CD4-positive, alpha-beta T cell treated with Interleukin-17A for 1 hour (primary cell): ENCODE results near the gene FAM3D.
"Not testable (repeated sequence)": the region's sequence is repeated elsewhere in the genome, so short reads cannot be mapped to it uniquely, and the experiment has no call there.

Experiments used
- DNase-seq: peaks from one replicate; pipeline ENCODE4 v3.0.0-alpha.2; 2020

FAM3D gene, protein sequence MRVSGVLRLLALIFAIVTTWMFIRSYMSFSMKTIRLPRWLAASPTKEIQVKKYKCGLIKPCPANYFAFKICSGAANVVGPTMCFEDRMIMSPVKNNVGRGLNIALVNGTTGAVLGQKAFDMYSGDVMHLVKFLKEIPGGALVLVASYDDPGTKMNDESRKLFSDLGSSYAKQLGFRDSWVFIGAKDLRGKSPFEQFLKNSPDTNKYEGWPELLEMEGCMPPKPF

GRCh38 chr3:58666683-58667082 lies at the start of gene FAM3D:
Gene FAM3D, minus strand, starts transcription at chr3:58666774. Its CDS starts 11,211 bp downstream, at chr3:58655563.
- no peak for DNase-seq

- no peak for DNase-seq
These were observed 47.3 kb upstream of the FAM3D start for GRCh38 chr3:58713715-58714401.

DNA sequence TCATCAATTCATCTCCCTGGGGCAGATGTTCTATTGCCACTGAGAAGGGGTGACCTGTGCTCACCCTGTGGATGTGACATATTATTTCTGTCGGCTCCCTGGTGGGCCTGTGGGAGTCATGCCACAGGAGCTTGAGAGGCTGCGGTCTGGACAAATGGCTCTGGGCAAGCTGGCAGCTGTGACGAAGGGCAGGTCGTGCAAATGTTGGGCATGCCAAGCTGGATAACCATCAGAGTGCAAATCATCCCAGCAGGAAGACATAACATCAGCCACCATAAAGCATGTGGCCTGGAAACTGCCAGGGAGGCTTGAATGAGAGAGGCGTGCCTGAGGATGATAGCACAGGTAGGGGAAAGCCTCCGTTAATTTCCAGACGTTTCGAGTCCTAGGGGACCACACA lies 45.3 kb upstream of the FAM3D start:
- DNase-seq = no peak

DNA sequence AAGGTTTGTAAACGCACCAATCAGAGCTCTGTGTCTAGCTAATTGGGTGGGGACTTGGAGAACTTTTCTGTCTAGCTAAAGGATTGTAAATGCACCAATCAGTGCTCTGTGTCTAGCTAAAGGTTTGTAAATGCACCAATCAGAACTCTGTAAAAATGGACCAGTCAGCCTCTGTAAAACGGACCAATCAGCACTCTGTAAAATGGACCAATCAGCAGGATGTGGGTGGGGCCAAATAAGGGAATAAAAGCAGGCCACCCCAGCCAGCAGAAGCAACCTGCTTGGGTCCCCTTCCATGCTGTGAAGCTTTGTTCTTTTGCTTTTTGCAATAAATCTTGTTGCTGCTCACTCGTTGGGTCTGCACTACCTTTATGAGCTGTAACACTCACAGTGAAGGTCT lies 42.4 kb upstream of the FAM3D start:
- not testable (repeated sequence) for DNase-seq

- DNase-seq = no peak
These were observed 41.7 kb upstream of the FAM3D start for GRCh38 chr3:58708116-58708791.

DNA sequence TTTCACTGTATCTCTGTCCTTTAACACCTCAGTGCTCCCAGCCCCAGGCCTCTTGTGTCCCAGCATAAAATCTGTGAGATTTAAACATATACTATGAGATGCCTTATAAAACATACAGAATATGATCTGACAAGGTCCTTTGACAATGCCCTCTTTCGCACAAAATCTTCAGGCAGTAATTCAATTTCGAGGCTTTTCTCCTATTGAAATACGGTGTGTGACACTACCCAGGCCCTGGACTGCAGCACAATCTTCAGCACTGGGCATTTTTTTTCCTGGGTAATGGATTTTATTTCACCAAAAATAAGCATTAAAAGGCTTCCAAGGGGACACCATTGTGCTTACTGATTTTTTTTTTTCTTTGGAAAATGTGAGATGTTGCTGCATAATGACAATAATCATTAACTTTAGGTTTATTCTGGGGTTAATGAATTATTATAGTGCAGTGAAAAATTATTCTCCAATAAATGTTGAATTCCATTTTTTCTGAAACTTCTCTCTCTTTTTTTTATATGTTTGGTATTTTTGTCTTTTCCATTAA lies 40.9 kb upstream of the FAM3D start:
- no peak for DNase-seq

- no peak for DNase-seq
These were observed 40.0 kb upstream of the FAM3D start for GRCh38 chr3:58706395-58707167.

GRCh38 chr3:58704745-58705144 lies 38.2 kb upstream of the FAM3D start:
- no peak for DNase-seq

DNA sequence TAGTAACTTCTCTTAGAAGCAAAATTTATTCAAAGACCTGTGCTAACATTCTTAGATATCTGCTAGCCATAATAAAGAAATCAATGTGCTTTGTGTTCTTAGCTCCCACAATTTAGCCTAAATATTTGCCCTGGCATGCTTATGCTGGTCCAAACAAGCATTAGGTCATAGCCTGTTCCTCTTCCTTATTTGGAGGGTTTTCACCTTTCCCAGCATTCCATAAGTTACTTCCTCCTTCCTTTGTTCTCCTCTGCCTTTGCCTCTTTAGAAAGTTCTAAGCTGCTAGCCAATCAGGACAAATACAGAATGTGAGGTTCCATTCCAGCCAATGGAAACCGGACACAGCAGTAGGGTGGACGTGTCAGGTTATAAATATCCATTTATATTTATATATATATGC lies 37.7 kb upstream of the FAM3D start:
- not testable (repeated sequence) for DNase-seq

GRCh38 chr3:58698246-58698645 lies 31.7 kb upstream of the FAM3D start:
- no peak for DNase-seq

GRCh38 chr3:58697561-58697960 lies 31.0 kb upstream of the FAM3D start:
- DNase-seq = no peak

GRCh38 chr3:58696813-58697212 lies 30.2 kb upstream of the FAM3D start:
- DNase-seq = not testable (repeated sequence)

DNA sequence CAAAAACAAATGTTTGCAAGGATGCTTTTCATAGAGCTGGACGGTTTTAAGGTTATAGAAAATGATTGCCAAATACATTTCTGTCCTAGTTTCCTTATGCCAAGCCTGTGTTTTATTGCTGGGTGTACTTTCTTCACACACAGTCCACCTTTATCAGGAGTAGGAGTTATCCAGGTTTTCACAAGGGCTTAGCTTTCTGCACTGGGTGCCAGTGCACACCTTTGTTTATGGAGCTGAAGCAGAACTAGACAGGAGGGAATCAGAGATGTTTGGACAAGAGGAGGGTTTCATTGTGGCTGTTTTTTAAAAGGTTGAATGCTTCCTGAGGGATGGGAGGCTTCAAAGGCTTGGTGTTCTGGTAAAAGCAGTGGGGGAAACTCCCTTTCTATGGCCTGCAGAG lies 29.5 kb upstream of the FAM3D start:
- no peak for DNase-seq

DNA sequence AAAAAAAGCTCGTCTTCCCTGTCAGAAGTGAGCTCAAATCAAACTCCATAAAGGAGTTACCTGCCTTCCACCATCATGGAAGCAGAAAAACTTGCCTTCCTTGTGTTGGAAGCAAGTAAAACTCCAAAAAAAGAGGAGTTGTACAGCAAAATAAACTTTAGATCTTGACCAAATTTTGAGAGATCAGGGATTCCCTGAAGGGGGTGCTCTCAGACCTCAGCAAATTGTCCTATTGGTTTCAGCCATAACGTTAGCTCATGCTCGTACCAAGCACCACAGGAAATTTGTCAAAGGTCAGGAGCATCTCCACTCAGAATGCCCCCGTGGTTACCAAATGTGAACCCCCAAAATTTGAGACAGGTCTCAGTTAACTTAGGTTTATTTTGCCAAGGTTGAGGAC lies 28.7 kb upstream of the FAM3D start:
- not testable (repeated sequence) for DNase-seq

DNA sequence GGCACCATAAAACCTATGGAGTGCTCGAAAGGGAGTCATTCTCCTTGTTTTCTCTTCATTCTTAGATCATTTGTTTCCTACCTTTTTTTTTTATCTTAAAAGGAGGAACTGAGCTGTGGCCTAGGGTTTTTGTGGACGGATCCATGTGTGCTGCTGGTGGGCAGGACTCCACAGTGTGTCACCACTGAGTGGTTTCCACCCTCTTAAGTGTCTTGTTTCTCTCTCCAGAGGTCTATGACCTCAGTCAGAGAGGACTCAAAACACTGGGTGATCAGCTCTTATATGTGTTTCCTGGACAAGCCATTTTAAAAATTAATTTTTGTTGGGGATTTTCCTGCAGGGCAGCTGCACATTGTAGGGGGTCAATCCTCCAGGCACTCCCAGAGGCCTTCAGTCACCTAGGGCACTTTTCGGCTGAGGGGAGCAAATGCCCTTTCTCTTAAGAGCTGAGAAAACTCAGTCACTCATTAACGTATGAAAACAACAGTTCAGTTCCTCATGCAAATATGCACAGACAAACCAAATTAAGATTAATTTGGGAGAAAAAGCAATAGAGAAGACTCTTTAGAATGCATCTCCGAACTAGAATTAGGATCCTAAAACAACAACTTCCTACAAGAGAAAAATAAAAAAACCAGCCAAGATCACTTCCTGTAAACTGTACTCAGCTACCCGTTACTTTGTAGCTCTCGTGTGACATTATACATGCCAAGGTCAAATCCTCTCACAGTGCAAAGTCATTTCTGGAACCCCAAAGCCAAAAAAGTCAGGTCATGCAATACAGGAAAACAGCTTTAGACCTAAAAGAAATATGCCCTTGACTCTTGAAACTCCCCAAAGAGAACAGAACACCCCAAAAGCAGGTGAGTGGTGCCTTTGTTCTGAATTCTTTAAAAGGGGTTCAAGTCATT lies 27.6 kb upstream of the FAM3D start:
- no peak for DNase-seq

- no peak for DNase-seq
These were observed 25.9 kb upstream of the FAM3D start for GRCh38 chr3:58692484-58692883.

DNA sequence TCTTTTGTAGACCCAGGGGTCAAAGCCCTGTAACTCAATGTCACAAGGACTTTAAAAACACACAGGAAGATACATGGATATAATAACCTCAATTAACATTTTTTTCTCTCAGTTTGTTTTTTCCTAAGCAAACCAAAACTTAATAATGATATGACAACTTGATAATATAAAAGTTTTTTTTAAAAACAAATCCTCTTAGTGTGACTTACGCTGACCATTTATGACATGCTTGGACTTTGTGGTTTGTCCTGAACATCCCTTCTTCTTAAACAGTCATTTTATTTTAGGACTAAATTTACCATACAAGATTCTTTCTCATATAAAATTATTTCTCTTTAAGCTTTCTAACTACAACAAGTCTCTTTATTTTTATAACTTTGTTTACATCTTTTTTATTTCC lies 25.4 kb upstream of the FAM3D start:
- no peak for DNase-seq

- no peak for DNase-seq
These were observed 23.9 kb upstream of the FAM3D start for GRCh38 chr3:58690490-58690889.

DNA sequence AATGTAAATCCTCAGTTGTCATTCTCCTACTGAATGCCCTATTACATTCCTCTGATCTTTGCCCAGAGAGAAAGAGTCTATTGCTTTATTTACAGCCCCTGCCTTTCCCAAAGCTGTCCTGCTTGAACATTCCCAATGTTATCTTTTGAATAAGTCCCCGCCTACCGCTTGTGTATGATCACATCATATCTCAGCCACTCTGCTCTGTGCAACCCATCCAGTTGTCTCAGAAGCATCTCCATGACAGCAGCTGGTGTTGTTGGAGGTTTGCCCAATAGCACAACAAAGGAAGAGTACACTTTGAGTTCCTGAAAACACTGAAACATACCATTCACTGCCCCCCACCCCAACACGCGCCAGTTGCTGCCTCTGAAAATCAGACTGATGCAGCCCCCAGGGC lies 22.0 kb upstream of the FAM3D start:
- DNase-seq = no peak

DNA sequence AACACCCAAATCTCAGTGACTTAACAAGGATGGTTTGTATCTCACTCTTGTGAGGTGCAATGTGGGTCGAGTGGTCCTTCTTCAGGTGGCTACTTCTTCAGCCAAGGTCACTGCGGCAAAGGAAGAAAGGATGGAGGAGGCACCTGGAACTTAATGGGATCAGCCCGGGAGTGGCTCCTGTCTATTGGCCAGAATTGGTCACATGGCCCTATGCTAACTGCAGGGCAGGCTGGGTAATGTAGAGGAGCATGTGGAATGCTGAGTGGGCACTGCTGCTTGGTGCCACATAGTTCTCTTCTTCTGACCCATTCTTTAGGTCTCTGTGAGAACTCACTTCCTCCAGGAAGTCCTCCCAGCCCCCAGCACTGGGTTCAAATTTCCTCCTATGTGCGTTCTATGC lies 20.3 kb upstream of the FAM3D start:
- no peak for DNase-seq

DNA sequence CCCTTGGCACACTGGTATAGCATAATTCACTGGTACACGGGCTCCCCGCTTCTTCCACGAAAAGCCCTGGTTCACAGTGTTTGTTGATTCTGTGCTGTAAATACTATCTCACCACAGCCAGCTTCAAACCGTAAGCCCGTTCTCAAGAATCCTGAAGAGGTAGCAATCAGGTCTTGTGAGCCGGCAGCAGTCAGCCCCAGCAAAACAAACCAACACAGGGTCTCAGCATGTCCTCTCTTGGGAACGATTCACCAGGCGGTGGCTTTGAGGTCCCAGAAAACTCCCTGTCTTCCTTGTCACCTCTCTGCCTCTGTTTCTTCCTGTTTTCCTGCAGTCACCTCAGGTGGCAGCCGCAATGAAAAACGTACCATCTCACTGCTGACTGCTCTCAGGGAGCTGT lies 19.1 kb upstream of the FAM3D start:
- DNase-seq = no peak

DNA sequence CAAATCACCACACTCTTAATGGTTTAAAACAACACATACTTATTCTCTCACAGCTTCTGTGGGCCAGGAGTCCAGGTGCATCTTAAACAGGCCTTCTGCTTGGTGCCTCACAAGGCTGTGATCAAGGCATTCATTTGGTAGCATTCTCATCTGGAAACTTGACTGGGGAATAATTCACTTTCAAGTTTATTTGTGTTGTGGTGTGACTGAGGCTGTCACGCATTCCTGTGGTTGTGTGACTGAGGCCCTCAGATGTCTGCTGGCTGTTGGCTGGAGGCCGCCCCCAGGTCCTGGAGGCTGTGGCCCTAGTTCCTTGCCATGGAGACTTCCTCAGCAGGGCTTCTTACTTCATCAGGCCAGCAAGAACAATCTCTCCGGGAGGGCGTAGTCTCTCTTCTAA lies 16.9 kb upstream of the FAM3D start:
- no peak for DNase-seq
